ENCODE data around the gene SCAPER. TPM values are rescaled to one million over a fixed set of nuclear protein-coding genes. Genes with fewer than 3 reads are reported as not detected.
A peak's percentile ranks its signal among the peaks of the same experiment; 100 is the strongest.

Gene SCAPER
- total RNA-seq, 6 donors from 2014 or later: 14.4 to 67.1 (median 27.6) TPM

DNA sequence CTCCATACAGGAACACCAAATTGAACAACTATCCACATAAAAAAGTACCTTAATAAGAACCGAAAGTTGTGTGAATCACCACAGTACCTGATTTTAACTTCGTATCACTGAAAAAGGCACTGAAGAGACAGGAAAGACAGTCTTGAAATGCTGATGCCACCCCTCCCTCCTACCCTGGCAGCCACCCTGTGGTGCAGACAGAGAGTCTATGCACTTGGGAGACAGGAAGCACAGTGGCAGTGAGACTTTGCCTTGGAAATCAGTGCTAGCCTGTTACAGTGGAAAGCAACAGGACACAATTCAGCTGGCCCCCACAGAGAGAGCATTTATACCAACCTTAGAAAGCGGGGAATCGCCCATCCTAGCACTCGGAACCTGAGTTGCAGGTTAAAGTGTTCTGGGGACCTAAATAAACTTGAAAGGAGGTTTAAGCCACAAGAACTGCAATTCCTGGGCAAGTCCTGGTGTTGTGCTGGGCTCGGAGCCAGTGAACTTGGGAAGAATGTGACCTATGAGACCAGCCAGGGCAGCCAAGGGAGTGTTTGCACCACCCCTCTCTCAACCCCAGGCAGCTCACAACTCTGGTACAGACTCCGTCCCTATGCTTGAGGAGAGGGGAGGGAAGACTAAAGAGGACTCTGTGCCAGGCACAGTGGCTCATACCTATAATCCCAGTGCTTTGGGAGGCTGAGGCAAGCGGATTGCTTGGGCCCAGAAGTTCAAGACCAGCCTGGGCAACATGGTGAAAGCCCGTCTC is 328.4 kb downstream of the SCAPER start:
- peaks cover 0 to 4% (median 2%) of the 10 kb centered on the region in 4 donors for H3K9me3 ChIP-seq
- H3K27me3 ChIP-seq: no peaks in the 10 kb centered on the region
- DNase-seq (peak in 1 of 2 donors; percentile 74), ATAC-seq (ENCODE audit: low FRiP score in 2 of 2) (peak; percentile 44 to 83)
- no peaks in the 10 kb centered on the region for H3K36me3 ChIP-seq
- H3K4me3 ChIP-seq: no peak overlapping the region
- TF ChIP-seq EP300 (IDR thresholded peaks at IDR 0.05) (no peak), CTCF (IDR thresholded peaks at IDR 0.05) (no peak), POLR2A (IDR thresholded peaks at IDR 0.05) (no peak), POLR2AphosphoS5 (IDR thresholded peaks at IDR 0.05) (no peak)
- H3K4me1 ChIP-seq: peaks cover 0 to 14% (median 1%) of the 10 kb centered on the region in 4 donors
- no peak overlapping the region for H3K27ac ChIP-seq
- WGBS, 2 donors: 72 to 73% methylated on average over 8 of the region's 9 CpGs

GRCh38 chr15:76575679-76576078 is 329.5 kb downstream of the SCAPER start:
- no peak for DNase-seq
- no peak overlapping the region for H3K4me3 ChIP-seq
- H3K4me1 ChIP-seq: peaks cover 0 to 14% (median 1%) of the 10 kb centered on the region in 4 donors
- no peaks in the 10 kb centered on the region for H3K9me3 ChIP-seq
- TF ChIP-seq EP300 (IDR thresholded peaks at IDR 0.05) (no peak), POLR2AphosphoS5 (IDR thresholded peaks at IDR 0.05) (no peak)
- no peaks in the 10 kb centered on the region for H3K27me3 ChIP-seq
- H3K27ac ChIP-seq: no peak overlapping the region
- no peaks in the 10 kb centered on the region for H3K36me3 ChIP-seq
- no peak for ATAC-seq (ENCODE audit: low FRiP score in 2 of 2)
- WGBS, 2 donors: 99 to 100% methylated on average over 2 of the region's 2 CpGs

DNA sequence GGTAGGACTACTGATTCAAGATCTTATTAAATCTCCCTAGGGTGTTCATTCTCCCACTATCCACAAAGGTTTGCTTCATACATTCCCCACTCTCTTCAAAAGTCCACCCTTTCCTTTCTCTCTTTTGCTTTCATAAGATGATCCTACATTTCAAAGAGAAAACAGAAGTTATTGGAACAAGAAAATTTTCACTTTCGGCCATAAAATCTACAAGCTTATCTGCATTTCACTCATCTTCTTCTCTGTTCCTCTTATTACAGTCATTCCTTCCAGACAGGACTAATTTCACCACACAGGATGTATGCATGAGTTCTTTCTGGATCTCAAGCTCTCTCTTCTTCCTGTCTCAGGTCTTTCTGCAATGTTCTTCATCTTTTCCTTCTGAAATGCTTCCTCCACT is 329.9 kb downstream of the SCAPER start:
- ATAC-seq (ENCODE audit: low FRiP score in 2 of 2): no peak
- TF ChIP-seq EP300 (IDR thresholded peaks at IDR 0.05): no peak
- no peak for TF ChIP-seq POLR2AphosphoS5 (IDR thresholded peaks at IDR 0.05)
- no peak for TF ChIP-seq POLR2A (IDR thresholded peaks at IDR 0.05)
- TF ChIP-seq CTCF (IDR thresholded peaks at IDR 0.05): no peak
- WGBS, 2 donors: 62 to 73% methylated on average over 1 of the region's 1 CpG
- Histone ChIP-seq H3K4me1 (peaks cover 0 to 14% (median 1%) of the 10 kb centered on the region in 4 donors), H3K9me3 (no peaks in the 10 kb centered on the region), H3K36me3 (no peaks in the 10 kb centered on the region), H3K4me3 (no peak overlapping the region), H3K27me3 (no peaks in the 10 kb centered on the region), H3K27ac (no peak overlapping the region)
- DNase-seq: no peak

DNA sequence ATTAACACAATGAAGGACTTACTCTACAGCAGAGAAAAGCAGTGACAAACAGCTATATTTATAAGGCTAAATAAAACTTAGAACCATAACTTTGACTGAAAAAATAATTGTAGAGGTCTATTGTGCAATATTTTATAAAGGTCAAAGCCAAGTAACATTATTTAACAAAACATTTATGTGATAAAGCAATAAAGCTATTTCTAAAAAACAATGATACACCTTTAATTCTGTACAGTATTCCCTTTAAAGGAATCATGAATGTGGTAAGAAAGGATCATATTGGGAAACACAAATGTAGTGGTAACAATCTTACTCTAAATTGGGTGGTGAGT is 332.2 kb downstream of the SCAPER start:
- H3K4me3 ChIP-seq: no peak overlapping the region
- no peaks in the 10 kb centered on the region for H3K9me3 ChIP-seq
- H3K36me3 ChIP-seq: no peaks in the 10 kb centered on the region
- no peak for DNase-seq
- H3K4me1 ChIP-seq: peaks cover 0 to 14% (median 1%) of the 10 kb centered on the region in 4 donors
- H3K27ac ChIP-seq: no peak overlapping the region
- TF ChIP-seq EP300 (IDR thresholded peaks at IDR 0.05) (no peak), POLR2AphosphoS5 (IDR thresholded peaks at IDR 0.05) (no peak), POLR2A (IDR thresholded peaks at IDR 0.05) (no peak), CTCF (IDR thresholded peaks at IDR 0.05) (no peak)
- no peak for ATAC-seq (ENCODE audit: low FRiP score in 2 of 2)
- H3K27me3 ChIP-seq: no peaks in the 10 kb centered on the region

GRCh38 chr15:76566276-76566675 is 338.9 kb downstream of the SCAPER start:
- ATAC-seq (ENCODE audit: low FRiP score in 2 of 2): no peak
- H3K4me3 ChIP-seq: no peak overlapping the region
- 64 to 83% methylated on average over 2 of the region's 2 CpGs for WGBS, 2 donors
- H3K9me3 ChIP-seq: no peaks in the 10 kb centered on the region
- TF ChIP-seq EP300 (IDR thresholded peaks at IDR 0.05) (no peak), POLR2AphosphoS5 (IDR thresholded peaks at IDR 0.05) (no peak), CTCF (IDR thresholded peaks at IDR 0.05) (no peak), POLR2A (IDR thresholded peaks at IDR 0.05) (no peak)
- no peak overlapping the region for H3K27ac ChIP-seq
- H3K36me3 ChIP-seq: no peaks in the 10 kb centered on the region
- H3K27me3 ChIP-seq: no peaks in the 10 kb centered on the region
- no peaks in the 10 kb centered on the region for H3K4me1 ChIP-seq
- no peak for DNase-seq

Measured in upper lobe of left lung (tissue), 6 donors.